Activated CD4-positive, alpha-beta T cell treated with anti-CD3 and anti-CD28 coated beads, Interleukin-2, amount 10 ng/mL, durations not matched to agents 7 days and 5 days (primary cell): ENCODE results near the gene LEAP2. TPM values are rescaled to one million over a fixed set of nuclear protein-coding genes. Genes with fewer than 3 reads are reported as not detected.

ENCODE experiments used
- CTCF ChIA-PET: fragments of 350-600 bp; sonication (Branson Sonifier 250); formaldehyde crosslinking; loops from one replicate; lab custom pipeline; 2021; ENCODE audit warnings: antibody characterized with exemption; lab: Charles Lee
- POLR2A ChIA-PET: fragments of 350-600 bp; sonication (Branson Sonifier 250); formaldehyde crosslinking; loops from one replicate; lab custom pipeline; 2021; ENCODE audit warnings: antibody characterized with exemption; lab: Charles Lee
- DNase-seq: peaks from one replicate; pipeline ENCODE4 v3.0.0-alpha.2; 2020
- H3K27ac Mint-ChIP-seq: one replicate; pipeline ENCODE4 v1.8.0; 2021; ENCODE audit warnings: mild to moderate bottlenecking, moderate library complexity, mixed read lengths
- H3K27me3 Mint-ChIP-seq: one replicate; pipeline ENCODE4 v1.8.0; 2021; ENCODE audit warnings: mixed read lengths
- H3K36me3 Mint-ChIP-seq: one replicate; pipeline ENCODE4 v1.8.0; 2021; ENCODE audit warnings: low read depth, mixed read lengths
- H3K4me1 Mint-ChIP-seq: one replicate; pipeline ENCODE4 v1.8.0; 2021; ENCODE audit warnings: mixed read lengths
- H3K4me3 Mint-ChIP-seq: one replicate; pipeline ENCODE4 v1.8.0; 2021; ENCODE audit warnings: mild to moderate bottlenecking, moderate library complexity, mixed read lengths
- H3K9me3 Mint-ChIP-seq: one replicate; pipeline ENCODE4 v1.8.0; 2021; ENCODE audit warnings: mixed read lengths
- total RNA-seq, 2 experiments: library from RNA; stranded (reverse); gene quantifications; one replicate each; pipeline ENCODE4 v1.2.3, GENCODE V29; 2021

Gene LEAP2
- total RNA-seq, 2 experiments from 2014 or later, result 3.2 to 3.8 TPM

- no peaks in the 10 kb centered on the region for H3K9me3 Mint-ChIP-seq
- H3K4me1 Mint-ChIP-seq, result peaks cover 15% of the 10 kb centered on the region
- H3K36me3 Mint-ChIP-seq, result no peaks in the 10 kb centered on the region
- peaks cover 52% of the 10 kb centered on the region for H3K27me3 Mint-ChIP-seq
- ChIA-PET CTCF (interaction anchor here (1.2 to 5.9 kb wide), 7 partner anchors 12 to 305 kb away, joined by 3 to 45 read pairs (median 3); no protein-coding TSS in a partner anchor), POLR2A (no interaction called here)
- H3K27ac Mint-ChIP-seq, result no peak overlapping the region
- H3K4me3 Mint-ChIP-seq, result peak overlapping the region; percentile 66
- no peak for DNase-seq
Measured at GRCh38 chr5:132831095-132831860, 42.2 kb upstream of the LEAP2 start.

- ChIA-PET CTCF (interaction anchor here (1.2 to 5.9 kb wide), 3 partner anchors 12 to 29 kb away, joined by 3 to 45 read pairs (median 4); no protein-coding TSS in a partner anchor), POLR2A (interaction anchor here (0.7 kb wide), 1 partner anchor 36 kb away, joined by 6 read pairs; no protein-coding TSS in a partner anchor)
- H3K9me3 Mint-ChIP-seq, result no peaks in the 10 kb centered on the region
- no peak for DNase-seq
- no peaks in the 10 kb centered on the region for H3K36me3 Mint-ChIP-seq
- no peak overlapping the region for H3K27ac Mint-ChIP-seq
- no peak overlapping the region for H3K4me3 Mint-ChIP-seq
- H3K27me3 Mint-ChIP-seq, result peaks cover 39% of the 10 kb centered on the region
- H3K4me1 Mint-ChIP-seq, result peaks cover 15% of the 10 kb centered on the region
Measured at GRCh38 chr5:132832612-132833011, 40.9 kb upstream of the LEAP2 start.

- CTCF ChIA-PET, result interaction anchor here (1.1 kb wide), 1 partner anchor 11 kb away, joined by 4 read pairs; no protein-coding TSS in a partner anchor
- POLR2A ChIA-PET, result no interaction called here
- Mint-ChIP-seq H3K4me1 (peaks cover 15% of the 10 kb centered on the region), H3K27me3 (peaks cover 24% of the 10 kb centered on the region), H3K27ac (no peak overlapping the region), H3K36me3 (no peaks in the 10 kb centered on the region), H3K4me3 (no peak overlapping the region), H3K9me3 (no peaks in the 10 kb centered on the region)
- DNase-seq, result no peak
Measured at GRCh38 chr5:132834057-132834456, 39.4 kb upstream of the LEAP2 start.

GRCh38 chr5:132836852-132837251 lies 36.6 kb upstream of the LEAP2 start:
- Mint-ChIP-seq H3K4me1 (no peaks in the 10 kb centered on the region), H3K27me3 (peaks cover 8% of the 10 kb centered on the region), H3K27ac (no peak overlapping the region), H3K36me3 (no peaks in the 10 kb centered on the region), H3K9me3 (no peaks in the 10 kb centered on the region), H3K4me3 (no peak overlapping the region)
- POLR2A ChIA-PET, result no interaction called here
- CTCF ChIA-PET, result no interaction called here
- no peak for DNase-seq

- Mint-ChIP-seq H3K9me3 (no peaks in the 10 kb centered on the region), H3K4me3 (no peak overlapping the region), H3K27ac (no peak overlapping the region), H3K4me1 (no peaks in the 10 kb centered on the region), H3K36me3 (no peaks in the 10 kb centered on the region), H3K27me3 (peaks cover 3% of the 10 kb centered on the region)
- ChIA-PET CTCF (no interaction called here), POLR2A (no interaction called here)
- no peak for DNase-seq
Measured at GRCh38 chr5:132837868-132838267, 35.6 kb upstream of the LEAP2 start.

- Mint-ChIP-seq H3K4me3 (no peak overlapping the region), H3K27ac (no peak overlapping the region), H3K27me3 (no peaks in the 10 kb centered on the region), H3K36me3 (no peaks in the 10 kb centered on the region), H3K9me3 (no peaks in the 10 kb centered on the region), H3K4me1 (no peaks in the 10 kb centered on the region)
- DNase-seq, result no peak
- ChIA-PET CTCF (interaction anchor here (1.1 kb wide), 1 partner anchor 14 kb away, joined by 3 read pairs; no protein-coding TSS in a partner anchor), POLR2A (no interaction called here)
Measured at GRCh38 chr5:132838516-132839282, 34.8 kb upstream of the LEAP2 start.

- Mint-ChIP-seq H3K27me3 (no peaks in the 10 kb centered on the region), H3K27ac (no peak overlapping the region), H3K9me3 (no peaks in the 10 kb centered on the region), H3K4me1 (no peaks in the 10 kb centered on the region), H3K36me3 (no peaks in the 10 kb centered on the region), H3K4me3 (no peak overlapping the region)
- ChIA-PET POLR2A (no interaction called here), CTCF (interaction anchor here (1.1 kb wide), 1 partner anchor 15 kb away, joined by 3 read pairs; no protein-coding TSS in a partner anchor)
- no peak for DNase-seq
Measured at GRCh38 chr5:132839426-132840301, 33.8 kb upstream of the LEAP2 start.

- Mint-ChIP-seq H3K36me3 (no peaks in the 10 kb centered on the region), H3K27me3 (no peaks in the 10 kb centered on the region), H3K4me3 (no peak overlapping the region), H3K9me3 (no peaks in the 10 kb centered on the region), H3K4me1 (no peaks in the 10 kb centered on the region), H3K27ac (no peak overlapping the region)
- CTCF ChIA-PET, result no interaction called here
- POLR2A ChIA-PET, result no interaction called here
- no peak for DNase-seq
Measured at GRCh38 chr5:132840313-132840712, 33.2 kb upstream of the LEAP2 start.

GRCh38 chr5:132840896-132841295 lies 32.6 kb upstream of the LEAP2 start:
- Mint-ChIP-seq H3K4me3 (no peak overlapping the region), H3K27ac (no peak overlapping the region), H3K9me3 (no peaks in the 10 kb centered on the region), H3K36me3 (no peaks in the 10 kb centered on the region), H3K27me3 (no peaks in the 10 kb centered on the region), H3K4me1 (no peaks in the 10 kb centered on the region)
- DNase-seq, result no peak
- POLR2A ChIA-PET, result no interaction called here
- CTCF ChIA-PET, result no interaction called here

- H3K36me3 Mint-ChIP-seq, result no peaks in the 10 kb centered on the region
- H3K4me3 Mint-ChIP-seq, result no peak overlapping the region
- H3K4me1 Mint-ChIP-seq, result no peaks in the 10 kb centered on the region
- no peaks in the 10 kb centered on the region for H3K9me3 Mint-ChIP-seq
- H3K27me3 Mint-ChIP-seq, result no peaks in the 10 kb centered on the region
- POLR2A ChIA-PET, result no interaction called here
- no peak for DNase-seq
- H3K27ac Mint-ChIP-seq, result no peak overlapping the region
- CTCF ChIA-PET, result no interaction called here
Measured at GRCh38 chr5:132841305-132841704, 32.2 kb upstream of the LEAP2 start.

GRCh38 chr5:132848270-132848669 lies 25.2 kb upstream of the LEAP2 start:
- Mint-ChIP-seq H3K36me3 (no peaks in the 10 kb centered on the region), H3K27me3 (no peaks in the 10 kb centered on the region), H3K4me3 (no peak overlapping the region), H3K27ac (no peak overlapping the region), H3K9me3 (no peaks in the 10 kb centered on the region), H3K4me1 (no peaks in the 10 kb centered on the region)
- POLR2A ChIA-PET, result no interaction called here
- CTCF ChIA-PET, result no interaction called here
- DNase-seq, result no peak

GRCh38 chr5:132849347-132849746 lies 24.1 kb upstream of the LEAP2 start:
- Mint-ChIP-seq H3K27ac (no peak overlapping the region), H3K4me3 (no peak overlapping the region), H3K9me3 (no peaks in the 10 kb centered on the region), H3K4me1 (peaks cover 4% of the 10 kb centered on the region), H3K27me3 (no peaks in the 10 kb centered on the region), H3K36me3 (no peaks in the 10 kb centered on the region)
- CTCF ChIA-PET, result interaction anchor here (1.3 kb wide), 1 partner anchor 29 kb away, joined by 3 read pairs; no protein-coding TSS in a partner anchor
- no peak for DNase-seq
- POLR2A ChIA-PET, result no interaction called here
